Stimulated activated CD8-positive, alpha-beta memory T cell treated with anti-CD3 and anti-CD28 coated beads, Interleukin-4, amount 100 ng/mL, for 24 hours (primary cell): ENCODE results near the gene TUBB2B.
"Not testable (repeated sequence)": the region's sequence is repeated elsewhere in the genome, so short reads cannot be mapped to it uniquely, and the experiment has no call there.

Experiments used
- DNase-seq: peaks from one replicate; pipeline ENCODE4 v3.0.0-alpha.2; 2020; ENCODE audit warnings: low read depth

TUBB2B gene

DNA sequence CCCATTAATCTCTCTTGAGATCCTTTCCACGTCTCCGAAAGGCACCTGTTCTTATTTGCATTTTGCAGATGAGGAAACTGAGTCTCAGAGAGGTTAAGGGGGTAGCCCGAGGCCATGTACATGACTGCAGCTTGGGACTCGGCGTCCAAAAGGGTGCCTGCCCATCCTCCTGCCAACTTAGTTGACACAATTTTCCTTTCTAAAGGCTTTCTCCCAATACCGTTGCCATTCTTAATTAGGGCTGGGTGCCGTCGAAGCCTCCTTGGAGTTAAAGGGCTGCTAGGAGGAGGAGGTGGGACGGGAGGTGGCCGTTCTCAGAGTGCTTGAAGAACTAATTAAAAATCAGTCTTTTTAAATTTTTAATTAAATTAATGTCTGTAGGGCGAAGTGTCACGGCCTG is 30.7 kb upstream of the TUBB2B start:
- DNase-seq, result no peak

DNA sequence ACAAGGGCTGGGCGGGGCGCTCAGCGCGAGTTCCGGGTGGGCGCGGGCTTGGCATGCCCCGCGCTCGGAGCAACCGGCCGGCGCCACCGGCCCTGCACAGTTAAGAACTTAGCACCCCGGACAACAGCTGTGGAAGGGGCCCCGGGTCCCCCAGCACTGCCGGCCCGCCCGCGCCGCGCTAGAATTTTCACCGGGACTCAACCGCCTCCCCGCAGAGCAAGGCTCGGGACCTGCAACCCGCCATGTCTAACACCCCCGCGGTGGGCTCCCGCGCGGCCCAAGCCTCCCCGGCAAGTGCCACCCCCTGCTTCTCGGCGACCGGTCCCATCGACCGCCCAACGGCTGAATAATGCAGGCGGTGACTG is 26.1 kb upstream of the TUBB2B start:
- DNase-seq, result no peak

DNA sequence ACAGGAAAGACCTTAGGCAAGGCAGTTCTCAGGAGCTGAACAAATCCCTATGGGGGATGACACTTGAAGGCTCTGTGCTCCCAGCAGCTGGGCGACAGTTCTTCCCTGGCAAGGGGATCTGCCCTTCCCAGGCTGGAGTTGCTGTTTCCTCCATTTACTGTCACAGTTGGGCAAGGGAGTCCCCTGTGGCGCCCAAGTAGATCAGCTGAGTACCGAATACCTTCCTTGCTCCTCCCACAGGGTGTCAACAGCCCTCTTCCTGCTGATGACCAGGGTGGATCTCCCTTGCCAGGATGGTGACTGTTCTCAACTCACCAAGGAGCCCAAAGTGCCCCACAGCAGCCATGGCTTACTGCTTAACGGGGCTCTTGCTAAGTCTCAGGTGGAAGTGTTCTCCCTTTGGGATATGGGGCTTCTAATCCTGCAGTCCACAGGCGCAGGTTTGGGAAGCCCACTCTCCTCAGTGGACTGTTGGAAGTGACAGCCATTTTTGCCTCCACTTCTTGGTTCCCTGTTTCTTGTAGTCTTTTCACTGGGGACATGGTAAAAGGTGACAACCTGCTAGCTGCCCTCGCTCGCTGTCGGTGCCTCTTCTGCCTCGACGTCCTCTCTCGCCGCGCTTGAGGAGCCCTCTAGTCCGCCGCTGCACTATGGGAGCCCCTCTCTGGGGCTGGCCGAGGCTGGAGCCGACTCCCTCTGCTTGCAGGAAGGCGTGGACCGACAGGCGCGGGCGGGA is 25.6 kb upstream of the TUBB2B start:
- DNase-seq, result no peak

DNA sequence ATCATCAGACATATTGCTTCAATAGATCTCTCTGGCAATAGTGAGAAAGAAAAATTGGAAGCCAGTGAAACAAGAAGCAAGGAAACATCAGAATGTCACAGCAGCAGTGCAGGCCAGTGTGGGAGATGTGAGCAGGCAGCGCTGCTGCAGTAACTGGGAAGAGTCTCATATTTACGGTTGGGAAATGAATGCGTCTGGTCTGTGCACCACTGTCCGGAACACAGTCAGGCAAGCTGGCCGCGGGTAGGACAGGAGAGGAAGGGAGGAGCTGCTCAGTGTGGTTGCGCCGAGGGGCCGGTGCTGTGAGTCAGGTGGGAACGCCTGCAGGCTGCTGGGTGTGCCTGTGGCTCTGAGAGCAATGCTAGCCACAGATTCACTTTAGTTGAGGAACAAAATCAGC is 24.9 kb upstream of the TUBB2B start:
- DNase-seq, result no peak

DNA sequence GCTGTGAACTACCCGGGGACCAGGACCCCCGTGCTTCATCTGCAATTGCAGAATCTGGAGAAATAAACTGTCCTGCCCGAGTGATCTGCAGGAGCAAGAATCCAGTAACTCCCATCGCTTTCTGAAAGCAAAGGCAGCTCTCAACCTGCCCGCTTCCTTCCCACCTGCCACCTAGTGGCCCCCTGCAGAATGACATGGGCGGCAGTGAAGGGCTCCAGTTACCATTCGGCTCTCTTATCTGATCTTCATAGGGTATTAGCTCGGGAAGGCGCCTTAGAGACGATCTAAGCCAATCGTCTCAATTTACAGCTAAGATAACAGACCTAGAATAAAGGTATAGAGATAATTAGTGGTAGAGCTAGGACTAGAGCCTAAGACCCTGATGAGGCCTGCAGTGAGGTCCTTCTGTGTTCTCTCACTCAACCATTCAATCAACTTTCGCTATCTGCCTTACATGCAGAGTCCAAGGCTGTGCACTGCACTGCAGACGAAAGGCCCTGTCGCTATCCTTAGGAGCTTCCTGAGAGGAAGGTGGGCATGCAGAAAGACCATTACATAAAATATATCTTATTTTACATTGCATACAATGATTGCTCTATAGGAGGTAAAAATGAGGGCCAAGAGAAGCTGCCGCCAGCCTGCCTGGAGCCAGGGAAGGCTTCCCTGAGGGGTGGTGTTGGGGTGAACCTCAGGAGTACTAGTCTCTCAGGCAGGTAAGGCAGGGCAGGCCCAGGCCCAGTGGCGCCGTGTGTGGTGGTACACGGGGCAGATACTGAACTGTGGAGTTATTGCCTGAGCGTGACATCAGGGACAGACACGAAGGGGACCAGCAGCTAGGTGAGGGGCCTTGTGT is 24.2 kb upstream of the TUBB2B start:
- DNase-seq, result peak; percentile 74

DNA sequence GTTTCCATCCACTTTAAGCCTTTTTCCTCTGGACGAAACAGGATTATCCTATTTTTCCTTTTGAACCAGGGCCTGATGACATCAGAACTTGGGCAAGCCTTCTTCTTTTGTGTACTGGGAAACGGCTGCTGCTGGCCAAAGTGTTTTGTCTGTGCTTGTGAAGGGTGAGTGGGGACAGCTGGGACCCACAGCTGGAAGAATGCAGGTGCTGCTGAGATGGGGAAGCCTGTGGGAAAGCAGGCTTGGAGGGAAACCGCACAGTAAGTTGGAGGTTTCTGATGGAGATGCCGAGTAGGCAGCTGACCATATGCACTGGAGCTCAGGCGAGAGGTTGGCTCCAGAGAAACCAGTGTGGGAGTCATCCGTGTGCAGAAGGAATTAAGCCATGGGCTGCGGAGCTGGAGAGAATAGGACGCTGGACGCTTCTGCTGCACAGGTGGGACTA is 22.8 kb upstream of the TUBB2B start:
- DNase-seq, result no peak

DNA sequence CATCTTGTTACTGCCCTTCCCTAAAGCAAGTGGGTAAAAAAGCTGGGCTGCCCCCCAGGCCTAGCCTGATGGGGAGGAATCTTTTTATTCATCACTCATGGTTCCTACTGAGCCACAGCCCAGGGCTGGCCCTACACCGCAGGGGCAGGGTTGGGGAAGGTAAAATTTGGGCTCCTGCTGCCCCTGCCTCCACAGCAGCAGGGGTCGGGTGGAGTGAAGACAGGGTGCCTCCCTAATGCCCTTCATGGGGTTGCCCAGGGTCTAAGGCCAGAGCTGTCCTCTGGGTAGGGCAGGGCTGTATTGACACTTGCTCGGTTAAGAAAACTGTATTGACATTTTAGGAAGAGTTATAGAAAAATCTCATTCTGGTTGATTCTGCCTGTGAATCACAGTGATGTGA is 22.4 kb upstream of the TUBB2B start:
- no peak for DNase-seq

DNA sequence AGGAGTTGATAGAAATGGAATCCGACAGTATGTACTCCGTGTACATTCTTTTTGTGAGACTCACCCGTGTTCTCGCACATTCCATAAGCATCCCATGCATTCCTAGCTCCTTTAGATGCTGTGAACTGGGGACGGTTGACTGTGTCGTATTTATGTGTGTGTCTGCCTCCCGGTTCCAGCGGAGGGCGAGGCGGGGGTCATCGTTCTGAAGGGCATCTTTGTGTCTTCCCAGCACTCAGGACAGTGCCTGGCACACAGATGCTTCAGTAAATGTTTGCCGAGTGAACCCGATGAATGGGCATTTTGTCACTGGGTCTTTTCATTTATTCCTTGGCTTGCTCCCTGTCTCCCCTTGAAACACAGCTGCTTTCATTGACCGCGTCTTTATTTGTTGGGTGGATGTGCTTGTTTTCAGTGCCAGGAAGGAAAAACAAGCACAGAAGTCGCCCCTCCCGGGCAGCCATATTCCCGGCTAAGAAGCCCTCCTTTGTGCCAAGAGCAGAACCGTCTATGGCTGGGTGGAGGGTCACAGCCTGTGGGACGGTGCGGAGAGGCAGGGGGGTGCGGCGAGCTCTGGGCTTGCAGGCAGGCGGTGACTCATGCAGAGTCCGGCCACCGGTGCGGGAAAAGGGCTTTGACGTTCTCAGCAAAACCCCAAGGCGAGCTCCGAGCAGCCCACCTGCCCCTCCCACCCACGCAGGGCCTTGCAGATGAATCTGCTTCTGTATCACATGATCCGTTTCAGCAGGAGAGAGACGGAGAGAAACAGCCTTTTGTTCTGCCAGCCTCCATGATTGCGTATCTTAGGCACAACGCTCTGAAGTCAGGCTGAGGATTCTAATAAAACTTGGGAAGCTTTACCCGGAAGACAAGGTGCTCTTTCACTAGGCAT is 20.0 kb upstream of the TUBB2B start:
- DNase-seq, result no peak

DNA sequence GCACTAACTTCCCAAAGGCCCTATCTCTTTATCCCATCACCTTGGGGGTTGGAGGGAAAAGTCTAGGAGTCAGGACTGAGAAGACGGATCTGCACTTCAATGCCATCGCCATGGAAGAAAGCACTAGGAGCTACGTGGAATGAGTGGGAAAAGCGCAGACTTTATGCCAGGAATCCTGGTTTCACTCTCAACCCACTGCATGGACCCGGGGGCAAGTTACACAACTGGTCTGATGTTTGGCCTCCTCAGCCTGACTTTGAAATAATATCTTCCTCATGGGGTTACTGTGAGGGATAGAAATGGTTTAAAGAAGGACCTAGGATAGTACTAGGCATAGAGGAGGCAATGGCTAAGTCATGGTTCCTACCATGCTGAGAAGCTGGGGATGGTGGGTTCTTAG is 17.8 kb upstream of the TUBB2B start:
- DNase-seq, result no peak

DNA sequence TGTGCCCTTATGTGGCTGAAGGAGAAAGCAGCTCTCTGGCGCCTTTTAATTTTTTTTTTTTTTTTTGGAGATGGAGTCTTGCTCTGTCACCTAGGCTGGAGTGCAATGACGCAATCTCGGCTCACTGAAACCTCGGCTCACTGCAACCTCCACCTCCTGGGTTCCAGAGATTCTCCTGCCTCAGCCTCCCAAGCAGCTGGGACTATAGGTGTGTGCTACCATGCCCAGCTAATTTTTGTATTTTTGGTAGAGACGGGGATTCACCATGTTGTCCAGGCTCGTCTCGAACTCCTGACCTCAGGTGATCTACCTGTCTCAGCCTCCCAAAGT is 17.3 kb upstream of the TUBB2B start:
- DNase-seq, result not testable (repeated sequence)

DNA sequence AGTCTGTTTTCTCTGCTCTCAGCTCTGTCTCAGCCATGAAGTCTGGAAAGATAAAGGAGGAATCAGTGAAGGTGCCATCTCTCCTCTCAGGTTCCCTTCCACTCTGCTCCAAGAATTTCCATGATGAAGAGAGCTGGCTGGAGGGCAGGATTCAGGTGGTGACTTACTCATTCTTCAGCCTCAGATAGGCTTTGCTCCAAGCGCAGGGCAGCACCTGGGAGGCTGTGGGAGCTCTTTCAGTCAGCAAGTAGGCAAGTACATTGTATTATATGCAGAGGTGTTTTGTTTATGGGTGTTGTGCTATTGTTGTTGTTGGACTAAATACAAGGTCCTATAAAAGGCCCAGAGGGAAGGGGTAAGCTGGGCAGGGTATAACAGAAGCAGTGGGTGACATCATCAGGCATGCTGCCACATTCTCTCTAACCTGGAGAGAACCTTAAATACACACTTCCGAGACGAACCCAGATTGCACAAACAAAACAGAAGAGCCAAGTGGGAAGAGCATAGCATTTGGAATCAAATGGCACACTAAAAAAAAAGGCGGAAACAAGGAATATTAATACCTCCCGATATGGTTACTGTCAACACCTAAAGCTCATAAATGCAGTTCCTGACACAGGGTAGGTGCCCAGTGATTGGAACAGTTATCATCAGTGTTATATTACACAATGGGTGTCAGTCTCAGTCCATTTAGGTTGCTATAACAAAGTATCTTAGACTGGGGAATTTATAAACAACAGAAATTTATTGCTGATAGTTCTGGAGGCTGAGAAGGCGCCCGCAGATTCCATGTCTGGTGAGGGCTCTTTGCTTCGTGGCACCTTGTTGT is 16.8 kb upstream of the TUBB2B start:
- DNase-seq, result no peak

DNA sequence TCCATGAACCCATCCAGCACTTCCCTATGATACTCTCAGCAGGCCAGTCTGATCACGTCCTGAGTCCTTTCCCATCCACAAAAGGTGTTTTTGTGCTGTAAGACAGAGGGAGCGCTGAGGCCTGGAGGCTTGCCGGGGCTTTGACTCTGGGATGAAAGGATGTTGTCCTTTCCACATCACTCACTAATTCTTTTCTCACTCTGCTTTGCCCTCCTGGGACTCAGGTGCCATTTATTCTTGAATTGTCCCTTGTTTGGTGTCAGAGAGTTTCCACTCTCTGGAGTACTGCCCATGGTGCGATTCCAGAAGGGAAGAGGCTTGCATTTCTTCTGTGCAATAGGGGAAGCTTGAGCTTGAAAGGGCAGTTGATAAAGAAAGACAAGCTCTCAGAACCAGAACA is 15.3 kb upstream of the TUBB2B start:
- DNase-seq, result no peak

DNA sequence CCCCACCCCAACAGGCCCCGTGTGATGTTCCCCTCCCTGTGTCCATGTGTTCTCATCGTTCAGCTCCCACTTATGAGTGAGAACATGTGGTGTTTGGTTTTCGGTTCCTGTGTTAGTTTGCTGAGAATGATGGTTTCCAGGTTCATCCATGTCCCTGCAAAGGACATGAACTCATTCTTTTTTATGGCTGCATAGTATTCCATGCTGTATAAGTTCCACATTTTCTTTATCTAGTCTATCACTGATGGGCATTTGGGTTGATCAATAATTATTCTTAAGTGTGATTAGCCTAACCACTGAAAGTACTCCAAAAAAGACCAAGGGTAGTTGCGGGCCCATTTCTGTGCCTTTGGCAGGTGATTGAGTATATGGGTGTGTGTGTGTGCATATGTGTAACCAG is 14.3 kb upstream of the TUBB2B start:
- not testable (repeated sequence) for DNase-seq

DNA sequence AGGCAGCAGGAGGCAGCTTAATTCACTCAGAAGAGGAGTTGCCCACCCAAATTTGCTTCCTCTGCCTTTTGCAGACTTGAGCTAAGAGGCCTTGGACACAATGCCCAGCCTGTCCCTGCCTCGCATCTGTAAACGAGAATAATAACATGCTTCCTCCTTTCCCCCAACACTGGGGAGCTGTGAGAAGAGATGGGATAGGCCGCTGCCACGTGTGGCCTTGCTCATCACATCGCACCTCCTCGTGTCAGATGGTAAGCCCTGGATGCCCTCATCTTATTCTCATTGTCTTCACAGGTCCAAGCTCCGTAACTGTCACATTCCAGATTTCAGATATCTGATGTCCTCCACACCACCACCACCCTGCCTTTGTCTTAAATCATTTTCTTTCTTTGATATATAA is 13.1 kb upstream of the TUBB2B start:
- DNase-seq, result no peak

DNA sequence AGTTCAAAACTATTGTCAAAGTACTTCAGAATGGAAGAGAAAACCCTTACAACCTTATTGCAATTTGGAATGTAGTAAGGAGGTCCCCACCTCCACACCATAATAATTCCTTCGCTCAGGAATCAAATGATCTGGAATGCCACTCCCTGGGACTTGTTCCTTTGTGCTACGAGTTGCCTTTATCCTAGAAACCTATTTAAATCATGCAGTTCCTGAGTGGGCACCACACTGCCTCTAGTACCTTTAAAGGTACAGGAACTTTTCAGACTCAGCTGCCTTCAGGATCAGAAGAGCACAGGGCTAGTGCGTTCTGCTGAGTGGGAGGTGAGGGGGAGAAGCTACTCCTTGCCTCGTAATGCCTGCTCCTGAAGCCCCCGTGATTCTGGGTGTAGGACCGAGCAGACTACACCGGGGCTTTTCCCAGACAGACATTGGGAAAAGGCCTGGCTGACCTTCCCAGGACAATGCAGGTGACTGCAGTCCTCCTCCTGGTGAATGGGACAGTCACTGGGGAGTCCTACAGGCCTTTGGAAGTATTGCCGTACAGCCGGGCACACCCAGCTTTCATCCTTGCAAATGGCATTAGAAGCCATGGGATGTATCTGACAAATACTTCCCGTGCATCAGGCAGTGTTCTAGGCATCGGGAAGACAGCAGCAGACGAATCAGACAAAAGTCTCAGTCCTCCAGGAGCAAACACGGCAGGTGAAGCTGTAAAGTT is 11.8 kb upstream of the TUBB2B start:
- no peak for DNase-seq

DNA sequence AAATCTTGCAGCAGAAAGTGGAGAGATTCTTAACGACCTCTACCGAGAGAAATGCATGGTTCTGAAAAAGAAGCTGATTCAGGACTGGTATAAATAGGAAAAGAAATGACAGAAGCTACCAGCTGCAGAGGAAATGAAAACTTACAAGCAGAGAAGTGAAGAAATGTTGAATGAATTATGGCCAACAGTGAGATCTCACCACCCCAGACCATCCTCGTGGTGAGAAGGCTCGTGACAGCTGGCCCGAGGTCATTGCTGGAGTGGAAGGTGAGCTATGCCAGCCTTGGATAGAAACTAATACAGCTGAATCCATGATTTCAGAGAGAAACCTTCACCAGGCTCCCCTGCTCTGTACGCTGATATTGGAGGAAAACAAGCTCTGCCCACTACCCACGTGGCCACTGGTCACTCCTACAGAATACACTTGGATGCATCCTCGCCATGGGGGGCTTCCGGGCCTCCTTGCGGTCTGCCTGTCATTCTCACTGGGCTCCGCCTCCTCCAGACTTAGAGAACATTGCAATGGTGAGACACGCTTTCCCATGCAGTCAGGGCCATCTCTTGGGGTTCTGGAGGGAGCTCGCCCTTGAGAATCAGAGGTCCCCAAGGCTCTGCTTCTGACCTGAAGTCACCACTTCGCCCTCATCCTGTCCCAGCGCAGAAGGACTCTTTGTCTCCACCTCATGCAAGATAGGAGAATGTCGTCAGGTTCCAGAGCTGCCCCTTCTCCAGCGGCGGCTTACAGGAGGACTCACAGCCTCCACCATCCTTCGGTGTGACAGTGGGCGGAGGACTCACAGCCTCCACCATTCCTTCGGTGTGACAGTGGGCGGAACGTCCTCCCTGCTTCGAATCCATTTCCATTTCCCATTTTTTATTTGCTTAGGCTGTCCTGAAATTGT is 10.6 kb upstream of the TUBB2B start:
- DNase-seq, result no peak

DNA sequence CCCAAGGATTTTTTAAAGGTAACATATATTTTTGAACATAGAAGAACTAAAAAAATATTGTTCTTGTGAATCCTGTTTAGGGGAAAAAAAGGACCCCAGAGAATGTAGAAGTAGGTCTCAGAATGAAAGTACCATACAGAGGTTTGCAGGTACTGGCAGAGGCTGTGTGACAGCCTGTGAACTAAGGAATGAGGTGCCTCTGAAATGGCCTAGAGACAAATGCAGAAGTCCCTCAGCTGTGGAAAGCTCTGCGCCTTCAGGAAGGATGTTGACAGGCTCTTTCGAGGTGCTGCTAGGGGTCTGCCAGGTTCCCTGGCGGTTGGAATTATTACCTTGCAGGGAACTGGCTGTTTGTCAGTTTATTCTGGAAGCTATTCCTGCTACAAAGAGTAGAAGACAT is 8.6 kb upstream of the TUBB2B start:
- no peak for DNase-seq

DNA sequence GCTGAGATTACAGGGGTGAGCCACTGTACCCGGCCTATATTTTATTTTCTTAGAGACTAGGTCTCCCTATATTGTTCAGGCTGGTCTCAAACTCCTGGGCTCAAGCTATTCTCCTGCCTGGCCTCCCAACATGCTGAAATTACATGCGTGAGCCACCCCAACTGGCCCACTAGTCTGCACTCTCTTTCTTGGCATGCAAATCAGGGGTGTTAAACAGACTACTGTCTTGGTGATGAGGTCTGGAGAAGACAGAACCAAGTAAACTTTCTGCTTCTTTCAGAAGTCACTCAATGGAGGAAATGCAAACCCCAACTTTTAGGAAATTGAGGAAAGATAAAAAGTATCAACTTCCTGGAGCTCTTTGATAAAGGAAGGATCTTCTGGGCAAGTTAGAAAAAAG is 8.0 kb upstream of the TUBB2B start:
- DNase-seq, result no peak

DNA sequence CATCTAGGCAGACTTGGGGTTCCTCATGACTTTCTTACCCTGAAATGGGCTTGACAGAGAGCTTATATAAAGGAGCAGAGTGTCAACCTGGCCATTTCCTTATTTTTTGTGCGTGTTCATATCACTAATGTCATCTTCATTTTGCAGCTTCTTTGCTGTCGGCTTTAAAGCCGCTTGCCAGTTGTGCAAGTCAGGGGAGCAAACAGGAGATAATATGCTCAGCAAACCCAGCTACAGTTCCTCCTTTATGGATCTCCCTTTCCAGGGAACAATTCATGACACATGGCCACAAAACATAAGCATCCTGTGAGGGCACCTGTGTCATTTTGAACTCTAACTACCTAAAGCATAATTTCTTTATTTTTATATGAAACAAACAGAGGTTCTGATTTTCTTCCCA is 6.5 kb upstream of the TUBB2B start:
- DNase-seq, result no peak

DNA sequence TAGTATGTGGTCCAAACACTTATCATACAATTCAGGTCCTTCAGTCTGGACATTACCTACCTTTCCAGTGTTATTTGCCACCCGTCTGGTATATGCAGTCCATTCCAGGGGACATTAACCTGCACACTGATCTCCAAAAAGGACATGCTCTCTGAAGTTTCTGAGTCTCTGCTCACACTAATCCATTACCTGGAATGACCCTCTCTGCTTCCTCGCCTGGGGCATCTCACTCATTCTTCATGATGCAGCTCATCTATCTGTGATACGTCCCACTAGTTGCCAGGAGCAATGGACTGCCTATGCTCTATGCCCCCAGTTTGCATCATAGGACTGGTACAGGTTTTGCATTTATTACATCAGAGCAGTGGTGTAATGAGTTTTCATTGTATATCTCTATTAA is 5.9 kb upstream of the TUBB2B start:
- no peak for DNase-seq
